GM18951 (cell line): ENCODE data around the gene SOHLH1.

Source experiments
- POLR2A ChIP-seq: IDR thresholded peaks from 4 replicates; pipeline ENCODE4 v1.6.1; 2011; ENCODE audit warnings: mild to moderate bottlenecking; ENCODE audit not compliant: insufficient read length, insufficient read depth; ENCODE audit errors: extremely low read depth
- in situ Hi-C: fragments of 300-500 bp; cut with MboI; formaldehyde crosslinking; loops from one replicate; pipeline ENCODE4 v1.12.0; 2022; ENCODE audit warnings: low sequenced_read_pairs, mixed read lengths, inconsistent platforms; ENCODE audit not compliant: unreplicated experiment

The SOHLH1 gene

DNA sequence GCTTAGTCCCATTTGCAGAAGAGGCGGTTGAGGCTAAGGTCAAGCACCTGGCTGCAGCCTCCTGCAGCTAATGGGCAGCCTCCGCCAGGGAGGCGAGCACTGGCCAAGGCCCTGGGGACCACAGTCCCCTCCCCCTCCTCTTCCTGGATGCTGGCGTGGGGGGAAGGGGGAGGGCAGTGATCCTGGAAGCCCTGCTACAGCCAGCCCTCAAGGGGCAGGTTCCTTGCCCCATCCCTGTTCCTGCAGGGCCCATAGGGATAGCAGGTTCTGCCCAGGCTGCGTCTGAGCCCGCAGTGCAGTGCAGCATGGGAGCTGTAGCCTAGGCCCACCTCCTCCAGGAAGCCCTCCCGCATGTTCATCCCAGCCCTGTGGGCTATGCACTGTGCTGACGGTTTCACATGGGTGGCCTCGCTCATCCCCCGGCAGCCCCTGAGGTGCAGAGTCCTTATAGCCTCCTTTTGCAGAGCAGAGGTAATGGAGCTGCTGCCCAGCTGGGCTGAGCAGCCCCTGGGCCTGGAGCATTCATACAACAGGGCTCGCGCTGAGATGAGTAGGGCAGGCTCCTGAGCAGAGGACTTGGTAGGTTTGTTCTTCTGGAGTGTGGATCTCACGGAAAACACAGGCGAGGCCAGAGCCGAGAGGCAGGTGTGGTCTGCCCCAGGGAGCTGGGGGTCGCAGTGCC, 38.7 kb upstream of the SOHLH1 start:
- in situ Hi-C loops: no loop called here
- TF ChIP-seq POLR2A: no peak

DNA sequence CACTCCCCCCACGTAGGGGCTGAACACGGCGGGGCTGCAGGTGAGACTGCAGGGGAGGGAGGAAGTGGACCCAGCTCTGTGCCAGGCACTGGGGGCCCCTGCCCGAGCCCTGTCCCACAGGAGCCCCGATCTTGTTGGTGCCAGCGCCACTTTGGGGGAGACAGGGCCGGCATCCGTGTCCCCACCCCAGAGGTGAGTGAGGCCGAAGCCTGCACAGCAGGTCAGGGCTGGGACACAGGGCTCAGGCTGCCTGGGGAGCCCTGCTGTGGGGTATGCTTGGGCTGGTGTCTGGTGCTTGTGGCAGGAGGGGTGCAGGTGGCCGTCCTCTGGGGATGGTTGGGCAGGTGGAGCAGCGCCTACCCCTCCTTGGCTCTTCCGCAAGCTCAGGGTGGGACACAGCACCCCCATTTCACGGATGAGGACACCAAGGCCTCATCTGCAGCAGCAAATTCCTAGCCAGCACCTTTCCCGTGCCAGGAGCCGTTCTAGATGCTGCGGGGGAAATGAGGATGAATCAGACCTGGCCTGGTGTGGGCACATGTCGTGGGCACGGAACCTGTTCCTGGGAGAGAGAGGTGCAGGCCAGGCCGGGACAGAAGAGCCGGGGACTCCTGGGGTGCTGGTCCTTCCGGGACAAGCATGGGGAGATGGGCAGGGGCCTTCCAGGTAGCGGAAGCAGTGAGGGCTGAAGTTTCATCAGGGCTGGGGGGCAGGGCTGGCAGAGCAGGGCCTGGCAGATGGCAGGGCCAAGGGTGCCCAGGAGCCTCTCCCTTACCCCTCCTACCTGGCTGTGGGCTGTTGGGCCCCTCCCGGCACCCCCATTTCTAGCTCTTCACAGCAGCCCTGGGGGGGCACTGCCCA, 37.9 kb upstream of the SOHLH1 start:
- in situ Hi-C loops: no loop called here
- no peak for TF ChIP-seq POLR2A

DNA sequence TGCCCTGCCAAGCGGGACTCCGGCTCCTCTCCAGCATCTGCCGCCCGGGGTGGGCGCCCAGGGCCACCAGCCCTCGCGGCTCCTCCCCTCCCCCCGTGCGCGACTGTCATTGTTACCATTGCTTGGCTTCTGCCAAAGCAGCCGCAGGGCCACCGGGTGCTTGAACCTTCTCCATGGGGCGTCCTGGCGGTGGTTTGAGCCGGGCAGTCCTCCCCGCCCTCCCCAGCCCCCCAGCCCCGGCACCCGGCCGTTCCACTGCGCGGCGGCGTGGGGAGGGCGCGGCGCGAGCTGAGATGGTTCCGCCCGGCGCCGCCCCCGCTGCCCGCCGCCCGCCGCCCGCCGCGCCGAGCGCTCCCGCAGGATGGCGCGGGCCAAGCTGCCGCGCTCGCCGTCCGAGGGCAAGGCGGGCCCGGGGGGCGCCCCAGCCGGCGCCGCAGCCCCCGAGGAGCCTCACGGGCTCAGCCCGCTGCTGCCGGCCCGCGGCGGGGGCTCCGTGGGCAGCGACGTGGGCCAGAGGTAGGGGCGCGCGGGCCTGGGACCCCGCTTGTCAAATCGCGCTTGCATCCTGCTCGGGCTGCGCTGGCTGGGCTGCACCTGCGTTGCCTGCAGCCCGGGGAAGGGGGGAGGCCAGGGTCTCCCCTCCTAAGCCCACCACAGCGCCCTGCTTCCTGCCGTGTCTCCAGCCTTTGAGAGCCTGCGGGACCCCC, 37.1 kb upstream of the SOHLH1 start:
- no peak for TF ChIP-seq POLR2A
- in situ Hi-C loops: no loop called here

DNA sequence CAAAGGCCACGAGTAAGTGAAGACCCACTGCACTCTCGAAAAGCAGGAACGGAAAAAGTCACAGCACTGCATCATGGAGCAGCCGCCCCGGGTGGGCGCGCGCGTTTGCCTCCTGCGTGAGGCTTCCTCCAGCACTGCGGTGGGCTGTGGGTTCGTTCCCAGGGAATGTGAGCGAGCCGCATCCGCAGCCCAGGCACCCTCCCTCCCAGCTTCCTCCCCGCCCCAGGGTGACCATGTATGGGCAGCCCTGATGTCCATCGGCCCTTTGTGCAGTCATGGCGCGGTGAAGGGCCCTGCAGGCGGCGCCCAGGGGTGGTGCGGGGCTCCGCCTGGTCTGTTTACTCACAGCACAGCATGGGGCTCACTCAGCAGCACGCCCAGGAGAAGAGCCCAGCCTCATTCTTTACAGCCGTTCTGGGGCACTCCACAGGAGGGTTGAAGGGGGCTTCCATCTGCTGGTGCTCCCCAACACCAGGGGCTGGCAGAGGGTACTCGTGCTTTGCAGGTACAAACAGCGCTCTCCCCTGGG, 35.4 kb upstream of the SOHLH1 start:
- in situ Hi-C loops: no loop called here
- TF ChIP-seq POLR2A: no peak

DNA sequence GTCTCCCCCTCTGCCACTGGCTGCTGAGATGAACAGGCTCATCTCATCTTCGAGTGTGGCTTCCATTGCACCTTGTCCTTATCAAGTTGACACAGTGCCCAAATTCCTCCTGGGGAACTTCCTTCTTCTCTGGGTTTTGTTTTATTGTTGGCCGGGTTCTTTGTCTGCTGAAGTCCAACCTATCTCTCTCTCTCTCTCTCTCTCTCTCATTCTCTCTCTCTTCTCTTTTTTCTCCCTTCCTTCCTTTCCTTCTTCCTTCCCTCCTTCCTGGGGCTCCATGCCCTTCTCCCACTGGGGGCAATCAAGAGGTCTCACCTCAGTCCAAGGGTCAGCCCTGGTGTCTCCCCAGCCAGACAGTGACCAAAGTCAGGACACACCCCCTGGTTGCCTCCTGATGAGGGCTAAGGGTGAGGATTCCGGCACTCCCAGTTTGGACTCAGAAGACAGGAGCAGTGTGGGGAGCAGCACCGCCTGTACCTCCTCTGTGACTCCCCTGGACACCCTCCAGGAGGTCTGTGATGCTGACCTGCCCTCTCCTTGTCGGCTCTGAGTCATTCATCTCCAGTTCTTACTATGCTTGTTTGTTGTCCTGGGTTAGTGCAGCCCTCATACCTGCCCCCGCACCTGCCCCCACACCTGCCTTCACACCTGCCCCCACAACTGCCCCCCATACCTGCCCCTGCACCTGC, 33.4 kb upstream of the SOHLH1 start:
- in situ Hi-C loops: no loop called here
- no peak for TF ChIP-seq POLR2A

DNA sequence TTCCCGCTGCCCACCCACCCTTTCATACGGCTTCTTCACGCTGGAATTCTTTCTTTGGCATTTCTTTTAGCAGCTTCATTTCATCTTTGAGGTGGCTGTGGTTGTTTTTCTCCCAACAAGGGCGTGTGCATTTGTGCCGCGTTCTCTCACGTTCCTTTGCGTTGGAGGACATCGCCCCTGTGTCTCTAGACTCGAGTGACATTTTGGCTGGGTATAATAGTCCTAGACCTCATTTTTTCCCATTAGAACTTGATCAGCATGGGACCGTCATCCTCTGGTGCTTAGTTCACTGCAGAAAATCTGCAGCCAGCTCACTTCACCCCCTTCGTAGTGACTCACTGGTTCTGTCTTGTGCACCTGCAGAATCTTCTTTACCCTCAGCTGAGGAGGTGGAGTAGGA, 32.2 kb upstream of the SOHLH1 start:
- TF ChIP-seq POLR2A: no peak
- in situ Hi-C loops: no loop called here

DNA sequence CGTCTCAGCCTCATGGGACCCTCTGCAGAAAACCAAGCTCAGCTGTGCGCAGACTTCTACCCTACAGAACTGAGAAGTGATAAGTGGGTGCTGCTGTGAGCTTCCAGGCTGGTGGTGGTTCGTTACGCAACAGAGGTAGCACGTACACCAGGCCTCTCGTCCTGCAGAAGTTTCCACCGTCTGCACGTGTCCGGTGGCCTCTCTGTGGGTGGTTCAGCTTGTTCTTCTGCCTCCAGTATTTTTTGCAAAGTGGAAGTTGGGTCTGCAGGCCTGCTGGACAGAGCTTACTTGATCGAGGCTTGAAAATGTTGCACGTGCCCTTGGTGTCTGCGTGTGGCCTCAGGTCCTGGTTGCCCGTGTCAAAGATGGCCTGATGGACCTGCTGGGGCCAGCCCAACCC, 30.2 kb upstream of the SOHLH1 start:
- TF ChIP-seq POLR2A: no peak
- in situ Hi-C loops: no loop called here

DNA sequence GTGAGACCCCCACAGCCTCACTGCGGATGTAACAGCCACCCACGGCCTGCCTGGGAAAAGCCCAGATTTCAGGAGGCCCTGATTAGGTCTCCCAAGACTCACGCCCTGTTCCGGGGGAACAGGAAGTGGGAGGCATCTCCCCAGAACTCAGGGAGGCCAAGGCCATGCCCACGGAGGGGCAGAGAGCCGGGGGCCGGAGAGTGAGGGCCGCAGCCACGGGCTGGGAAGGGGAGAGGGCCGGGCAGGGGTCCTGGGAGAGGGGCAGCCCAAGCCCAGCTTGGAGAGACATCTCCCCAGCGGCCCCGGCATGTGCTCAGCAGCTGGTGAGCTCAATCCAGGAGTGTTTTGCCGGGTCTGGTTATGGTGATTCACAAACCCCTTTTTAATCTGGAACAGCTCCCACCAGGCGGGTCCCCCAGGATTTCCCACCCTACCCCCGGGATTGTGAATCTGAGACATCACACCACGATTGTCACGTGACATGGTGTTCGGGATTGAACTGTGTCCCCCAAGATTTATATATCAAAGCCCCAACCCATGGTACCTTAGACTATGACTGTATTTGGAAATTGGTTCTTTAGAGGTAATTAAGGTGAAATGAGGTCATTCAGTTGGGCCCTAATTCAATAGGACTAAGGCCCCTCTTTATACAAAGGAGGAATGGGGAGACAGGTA, 29.3 kb upstream of the SOHLH1 start:
- no peak for TF ChIP-seq POLR2A
- in situ Hi-C loops: no loop called here

DNA sequence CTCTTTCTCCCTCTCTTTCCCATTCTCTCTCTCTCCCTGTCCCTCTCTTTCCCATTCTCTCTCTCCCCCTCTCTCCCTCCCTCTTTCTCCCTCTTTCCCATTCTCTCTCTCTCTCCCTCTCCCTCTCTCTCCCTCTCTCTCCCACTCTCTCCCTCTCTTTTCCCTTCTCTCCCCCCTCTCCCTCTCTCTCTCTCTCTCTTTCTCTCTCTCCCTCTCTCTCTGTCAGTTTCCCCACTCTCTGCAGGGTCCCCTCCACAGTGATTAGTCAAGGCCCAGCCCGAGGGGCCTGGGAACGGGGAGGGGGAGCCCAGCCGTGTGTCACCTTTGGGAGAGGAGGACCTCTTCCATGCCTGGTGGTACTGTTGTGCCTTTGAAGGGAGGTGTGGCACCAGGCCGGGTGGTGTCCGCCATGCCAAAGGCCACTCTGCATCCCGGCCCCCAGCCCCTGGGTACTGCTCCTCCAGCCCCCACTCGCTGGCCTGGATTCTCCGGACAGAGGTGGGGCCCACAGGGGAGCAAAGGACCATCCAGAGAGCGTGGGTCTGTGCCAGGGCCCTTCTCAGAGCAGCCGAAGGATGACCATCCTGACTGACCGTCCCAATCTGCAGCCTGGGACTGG, 28.1 kb upstream of the SOHLH1 start:
- in situ Hi-C loops: no loop called here
- no peak for TF ChIP-seq POLR2A

DNA sequence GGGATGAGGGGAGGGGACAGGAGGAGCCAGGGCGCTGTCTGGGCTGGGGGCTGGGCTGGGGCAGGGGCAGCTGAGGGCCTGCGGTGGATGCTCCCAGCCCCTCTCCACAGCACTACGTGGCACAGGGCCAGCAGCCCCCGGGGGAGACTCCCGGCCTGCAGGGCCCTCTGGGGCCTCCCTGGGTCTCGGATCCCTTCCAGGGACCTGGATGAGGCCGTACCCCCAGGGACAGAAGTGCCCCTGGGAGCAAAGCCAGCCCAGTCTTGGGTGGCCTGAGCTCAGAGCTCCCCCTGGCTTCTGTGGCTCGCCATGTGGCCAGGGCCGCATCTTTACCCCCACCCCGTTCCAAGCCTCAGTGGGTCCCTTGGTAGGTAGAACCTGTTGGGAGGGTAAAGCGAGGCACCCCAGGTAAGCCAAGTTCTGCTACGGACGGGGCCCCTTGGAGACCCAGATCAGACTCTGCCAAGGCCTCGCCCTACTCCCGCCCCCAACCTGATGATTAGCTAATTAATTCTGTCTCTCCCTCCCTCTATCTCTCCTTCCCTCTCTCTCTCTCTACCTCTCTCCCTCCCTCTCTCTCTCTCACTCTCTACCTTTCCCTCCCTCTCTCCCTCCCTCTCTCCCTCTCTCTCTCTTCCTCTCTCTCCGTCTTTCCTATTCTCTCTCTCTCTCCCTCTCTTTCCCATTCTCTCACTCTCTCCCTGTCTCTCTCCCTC, 27.0 kb upstream of the SOHLH1 start:
- no peak for TF ChIP-seq POLR2A
- in situ Hi-C loops: no loop called here

DNA sequence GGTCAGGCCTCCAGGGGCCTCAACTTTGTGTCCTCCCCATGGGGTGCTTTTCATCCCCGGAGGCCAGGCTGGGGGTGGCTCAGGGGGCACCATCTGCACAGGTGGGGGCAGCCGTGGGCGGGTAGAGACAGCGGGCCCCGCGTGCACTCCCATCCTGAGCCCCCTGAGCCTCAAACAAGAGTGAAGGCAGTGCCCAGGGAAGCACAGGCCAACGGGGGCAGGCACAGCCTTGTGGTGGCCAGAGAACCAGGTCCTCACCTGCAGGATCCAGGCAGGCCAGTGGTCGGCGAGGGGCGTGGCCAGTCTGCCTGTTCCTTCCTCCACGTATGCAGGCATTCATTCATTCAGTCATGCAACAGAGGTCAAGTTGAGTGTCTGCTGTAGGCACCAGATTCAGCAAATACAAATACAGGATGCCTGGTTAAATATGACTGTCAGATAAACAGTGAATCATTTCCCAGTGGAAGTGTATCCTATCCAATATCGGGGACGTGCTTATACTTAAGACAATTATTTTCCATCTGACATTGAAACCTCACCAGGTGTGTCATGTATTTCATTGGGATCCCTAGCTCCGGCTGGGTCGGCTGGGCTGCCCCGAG, 25.0 kb upstream of the SOHLH1 start:
- in situ Hi-C loops: no loop called here
- TF ChIP-seq POLR2A: no peak

DNA sequence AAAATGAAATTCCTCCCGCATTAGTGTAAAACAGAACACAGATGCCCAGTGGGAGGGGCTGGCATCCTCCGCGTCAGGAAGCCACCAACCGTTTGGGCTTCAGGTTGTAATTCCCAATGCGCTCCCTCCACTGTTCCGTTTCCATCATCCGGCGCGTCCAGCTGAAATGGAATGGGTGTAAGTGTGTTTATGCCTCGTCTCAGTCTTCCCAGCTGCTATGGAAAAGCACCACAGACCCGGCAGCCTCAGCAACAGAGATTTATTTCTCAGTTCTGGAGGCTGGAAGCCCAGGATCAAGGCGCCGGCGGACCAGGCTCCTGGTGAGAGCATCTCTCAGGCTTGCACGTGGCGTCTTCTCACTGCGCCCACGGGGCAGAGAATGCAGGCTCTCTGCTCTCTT, 23.1 kb upstream of the SOHLH1 start:
- in situ Hi-C loops: no loop called here
- no peak for TF ChIP-seq POLR2A
